IMR-90 (cell line): ENCODE data around the gene AGBL5.

ENCODE experiments used
- BHLHE40 ChIP-seq: fragments of 150-350 bp; IDR thresholded peaks from 2 replicates; pipeline ENCODE4 v1.6.1; 2016; ENCODE audit warnings: mild to moderate bottlenecking, low read depth, low read length
- CEBPB ChIP-seq: IDR thresholded peaks from 2 replicates; pipeline ENCODE4 v1.6.1; 2012; ENCODE audit warnings: low read depth, low read length, improper control_type of control experiment
- CTCF ChIP-seq: conservative IDR thresholded peaks from 2 replicates; pipeline ENCODE4 v1.5.1; 2012; ENCODE audit warnings: mild to moderate bottlenecking, low read depth, low read length, improper control_type of control experiment
- FOS ChIP-seq: fragments of 150-350 bp; IDR thresholded peaks from 2 replicates; pipeline ENCODE4 v1.6.1; 2016; ENCODE audit warnings: low read depth, low read length
- MAFK ChIP-seq: IDR thresholded peaks from 2 replicates; pipeline ENCODE4 v1.6.1; 2012; ENCODE audit warnings: low read depth, low read length, improper control_type of control experiment
- MXI1 ChIP-seq: IDR thresholded peaks from 2 replicates; pipeline ENCODE4 v1.6.1; 2012; ENCODE audit warnings: low read depth, mild to moderate bottlenecking, low read length, moderate library complexity, borderline replicate concordance
- NFE2L2 ChIP-seq: fragments of 150-350 bp; IDR thresholded peaks from 2 replicates; pipeline ENCODE4 v1.6.1; 2016; ENCODE audit warnings: low read depth, mild to moderate bottlenecking, low read length
- POLR2A ChIP-seq: IDR thresholded peaks from 2 replicates; pipeline ENCODE4 v1.6.1; 2012; ENCODE audit warnings: mild to moderate bottlenecking, low read depth, low read length
- RAD21 ChIP-seq: IDR thresholded peaks from 2 replicates; pipeline ENCODE4 v1.6.1; 2012; ENCODE audit warnings: low read length, improper control_type of control experiment
- RCOR1 ChIP-seq: IDR thresholded peaks from 2 replicates; pipeline ENCODE4 v1.6.1; 2012; ENCODE audit warnings: mild to moderate bottlenecking, low read length, improper control_type of control experiment; ENCODE audit not compliant: insufficient replicate concordance
- RFX5 ChIP-seq: IDR thresholded peaks from 2 replicates; pipeline ENCODE4 v1.8.0; 2012; ENCODE audit warnings: low read depth, mild to moderate bottlenecking, low read length, moderate library complexity
- SMC3 ChIP-seq: fragments of 150-350 bp; IDR thresholded peaks from 2 replicates; pipeline ENCODE4 v1.6.1; 2016; ENCODE audit warnings: low read depth, mild to moderate bottlenecking, antibody characterized with exemption, low read length, moderate library complexity
- USF2 ChIP-seq: fragments of 150-350 bp; IDR thresholded peaks from 2 replicates; pipeline ENCODE4 v1.6.1; 2017; ENCODE audit warnings: mild to moderate bottlenecking, antibody characterized with exemption, low read length, low read depth

- no peak for TF ChIP-seq POLR2A
- no peak for TF ChIP-seq MAFK
- no peak for TF ChIP-seq RFX5
- no peak for TF ChIP-seq FOS
- TF ChIP-seq RAD21, result no peak
- no peak for TF ChIP-seq CTCF
- TF ChIP-seq MXI1, result no peak
- TF ChIP-seq NFE2L2, result no peak
- TF ChIP-seq CEBPB, result no peak
- no peak for TF ChIP-seq RCOR1
- TF ChIP-seq BHLHE40, result no peak
- TF ChIP-seq SMC3, result no peak
- TF ChIP-seq USF2, result no peak
Measured at GRCh38 chr2:27072920-27073319, 21.5 kb downstream of the AGBL5 start.
